Stimulated activated naive CD8-positive, alpha-beta T cell treated with anti-CD3 and anti-CD28 coated beads, Interleukin-15, Interleukin-2, amounts not matched to agents 100 ng/mL and 50 ng/mL, for 24 hours (primary cell): ENCODE results near the gene PITPNM1.
A peak's percentile ranks its signal among the peaks of the same experiment; 100 is the strongest.
"Not testable (repeated sequence)": the region's sequence is repeated elsewhere in the genome, so short reads cannot be mapped to it uniquely, and the experiment has no call there.

ENCODE experiments used
- H3K27ac Mint-ChIP-seq: one replicate; pipeline ENCODE4 v1.8.0; 2021; ENCODE audit warnings: mild to moderate bottlenecking, mixed read lengths
- H3K27me3 Mint-ChIP-seq: one replicate; pipeline ENCODE4 v1.8.0; 2021; ENCODE audit warnings: mixed read lengths
- H3K36me3 Mint-ChIP-seq: one replicate; pipeline ENCODE4 v1.8.0; 2021; ENCODE audit warnings: low read depth, mixed read lengths
- H3K4me1 Mint-ChIP-seq: one replicate; pipeline ENCODE4 v1.8.0; 2021; ENCODE audit warnings: low read depth, mixed read lengths
- H3K4me3 Mint-ChIP-seq: one replicate; pipeline ENCODE4 v1.8.0; 2021; ENCODE audit warnings: mild to moderate bottlenecking, mixed read lengths
- H3K9me3 Mint-ChIP-seq: one replicate; pipeline ENCODE4 v1.8.0; 2021; ENCODE audit warnings: mixed read lengths

PITPNM1 gene

GRCh38 chr11:67516806-67517205 is 11.6 kb upstream of the PITPNM1 start:
- no peaks in the 10 kb centered on the region for H3K9me3 Mint-ChIP-seq
- no peak overlapping the region for H3K4me3 Mint-ChIP-seq
- no peak overlapping the region for H3K27ac Mint-ChIP-seq
- H3K36me3 Mint-ChIP-seq = no peaks in the 10 kb centered on the region
- no peaks in the 10 kb centered on the region for H3K4me1 Mint-ChIP-seq
- peaks cover 10% of the 10 kb centered on the region for H3K27me3 Mint-ChIP-seq

- H3K36me3 Mint-ChIP-seq = no peaks in the 10 kb centered on the region
- no peak overlapping the region for H3K4me3 Mint-ChIP-seq
- H3K27ac Mint-ChIP-seq = no peak overlapping the region
- H3K4me1 Mint-ChIP-seq = peaks cover 2% of the 10 kb centered on the region
- no peaks in the 10 kb centered on the region for H3K9me3 Mint-ChIP-seq
- H3K27me3 Mint-ChIP-seq = peaks cover 10% of the 10 kb centered on the region
Observed at GRCh38 chr11:67514116-67514515, 9.0 kb upstream of the PITPNM1 start.

DNA sequence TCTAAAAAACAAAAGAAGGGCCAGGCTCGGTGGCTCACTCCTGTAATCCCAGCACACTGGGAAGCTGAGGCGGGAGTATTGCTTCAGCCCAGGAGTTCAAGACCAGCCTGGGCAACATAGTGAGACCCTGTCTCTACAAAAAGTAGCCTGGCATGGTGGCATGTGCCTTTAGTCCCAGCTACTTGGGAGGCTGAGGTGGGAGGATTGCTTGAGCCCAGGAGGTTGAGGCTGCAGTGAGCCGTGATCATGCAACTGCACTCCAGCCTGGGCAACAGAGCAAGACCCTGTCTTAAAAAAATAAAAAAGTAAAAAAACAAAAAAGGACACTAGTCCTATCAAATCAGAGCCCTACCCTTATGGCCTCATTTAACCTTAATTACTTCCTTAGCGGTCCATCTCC is 6.4 kb upstream of the PITPNM1 start:
- H3K4me1 Mint-ChIP-seq = peaks cover 17% of the 10 kb centered on the region
- H3K9me3 Mint-ChIP-seq, H3K4me3 Mint-ChIP-seq, H3K36me3 Mint-ChIP-seq, H3K27ac Mint-ChIP-seq: not testable (repeated sequence)
- peaks cover 10% of the 10 kb centered on the region for H3K27me3 Mint-ChIP-seq

- Mint-ChIP-seq H3K27me3 (peaks cover 10% of the 10 kb centered on the region), H3K9me3 (no peaks in the 10 kb centered on the region), H3K4me1 (peaks cover 28% of the 10 kb centered on the region), H3K36me3 (peaks cover 9% of the 10 kb centered on the region), H3K27ac (no peak overlapping the region), H3K4me3 (no peak overlapping the region)
Observed at GRCh38 chr11:67510023-67510345, 4.8 kb upstream of the PITPNM1 start.

GRCh38 chr11:67508486-67509121 is 3.4 kb upstream of the PITPNM1 start:
- Mint-ChIP-seq H3K4me1 (peaks cover 29% of the 10 kb centered on the region), H3K36me3 (peaks cover 9% of the 10 kb centered on the region), H3K9me3 (no peaks in the 10 kb centered on the region), H3K27me3 (peaks cover 4% of the 10 kb centered on the region), H3K4me3 (peak overlapping the region; percentile 89), H3K27ac (peak overlapping the region; percentile 97)

- Mint-ChIP-seq H3K4me1 (peaks cover 36% of the 10 kb centered on the region), H3K36me3 (peaks cover 10% of the 10 kb centered on the region), H3K4me3 (peak within 1 kb of the TSS; percentile 89), H3K27ac (peak within 1 kb of the TSS; percentile 97), H3K27me3 (peaks cover 4% of the 10 kb centered on the region), H3K9me3 (no peaks in the 10 kb centered on the region)
Observed at GRCh38 chr11:67507864-67508485, 2.8 kb upstream of the PITPNM1 start, which contains the start of gene CDK2AP2. TSS of gene CDK2AP2 (minus strand) at chr11:67508162. CDS start at chr11:67508082, 80 bp downstream.

DNA sequence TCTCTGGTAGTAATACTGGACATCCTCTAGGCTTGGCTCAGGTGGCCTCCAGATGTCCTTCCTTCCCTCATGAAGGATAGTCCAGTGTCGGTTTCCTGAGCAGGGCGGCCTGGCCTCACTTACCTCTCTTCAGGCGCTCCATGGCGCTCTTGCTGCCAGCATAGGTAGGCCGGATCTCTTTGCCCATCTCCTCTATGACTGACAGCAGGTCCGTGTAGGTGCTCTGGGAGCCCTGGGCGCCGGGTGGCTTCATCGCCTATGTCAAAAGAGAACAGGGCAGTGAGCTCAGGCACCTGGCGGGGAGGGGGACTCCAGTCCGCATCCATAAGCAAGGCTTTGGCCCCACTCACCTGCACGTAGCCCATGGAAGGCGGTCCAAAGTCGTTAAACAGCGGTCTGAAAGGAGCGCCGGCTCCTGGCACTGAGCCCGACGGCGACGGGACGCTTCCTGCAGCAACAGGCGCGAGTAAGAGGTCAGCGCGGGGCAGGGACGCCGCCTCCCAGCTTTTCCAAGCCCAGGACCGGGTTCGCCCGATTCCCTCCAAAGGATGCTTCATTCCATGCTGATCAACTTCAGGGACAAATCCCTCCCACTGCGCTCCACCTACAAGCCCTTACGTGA is 2.2 kb upstream of the PITPNM1 start:
- Mint-ChIP-seq H3K27ac (peak overlapping the region; percentile 97), H3K4me1 (peaks cover 39% of the 10 kb centered on the region), H3K9me3 (no peaks in the 10 kb centered on the region), H3K36me3 (peaks cover 14% of the 10 kb centered on the region), H3K27me3 (no peaks in the 10 kb centered on the region), H3K4me3 (peak overlapping the region; percentile 89)

- H3K27ac Mint-ChIP-seq = peak overlapping the region; percentile 97
- peaks cover 16% of the 10 kb centered on the region for H3K36me3 Mint-ChIP-seq
- no peaks in the 10 kb centered on the region for H3K9me3 Mint-ChIP-seq
- H3K4me3 Mint-ChIP-seq = peak overlapping the region; percentile 89
- H3K27me3 Mint-ChIP-seq = no peaks in the 10 kb centered on the region
- peaks cover 42% of the 10 kb centered on the region for H3K4me1 Mint-ChIP-seq
Observed at GRCh38 chr11:67506426-67507051, 1.4 kb upstream of the PITPNM1 start.

DNA sequence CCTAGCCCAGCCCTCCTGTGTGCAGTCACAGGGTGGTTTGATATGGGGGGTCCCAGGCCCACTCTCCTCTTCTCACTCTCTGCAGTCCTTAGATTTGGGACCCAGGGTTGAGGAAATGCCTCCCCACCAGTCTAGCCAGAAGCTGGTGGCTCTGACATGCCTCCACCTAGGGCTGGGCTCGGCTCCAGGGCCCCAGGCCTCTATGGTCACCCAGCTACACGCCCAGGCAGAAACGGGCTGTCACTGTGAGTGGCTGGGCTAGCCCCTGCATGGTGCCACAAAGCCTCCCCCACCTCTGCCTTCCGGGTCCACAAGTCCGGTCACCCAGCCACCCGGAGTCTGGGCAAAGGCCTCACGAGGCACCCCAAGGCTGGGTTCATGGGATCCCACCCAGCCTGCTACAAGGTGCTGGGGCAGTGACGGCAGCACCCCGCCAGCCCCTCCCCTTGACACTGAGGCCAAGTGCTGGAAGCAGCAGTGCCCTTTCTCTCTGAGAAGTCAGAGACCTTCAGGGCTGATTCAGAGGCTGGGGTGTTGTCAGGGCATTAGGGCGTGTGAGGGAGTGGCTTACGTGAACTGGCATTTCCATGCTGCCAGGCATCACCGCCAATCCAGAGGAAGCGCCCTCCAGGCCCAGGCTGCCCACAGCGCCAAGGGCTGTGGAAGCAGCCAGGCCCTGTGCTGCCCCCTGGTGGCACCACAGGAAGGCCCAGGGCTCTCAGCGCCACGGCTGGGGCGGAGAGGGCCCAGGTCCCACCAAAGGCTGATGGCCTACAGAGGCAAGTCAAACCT is 638 bp upstream of the PITPNM1 start:
- Mint-ChIP-seq H3K27ac (peak overlapping the region; percentile 97), H3K27me3 (no peaks in the 10 kb centered on the region), H3K4me1 (peaks cover 49% of the 10 kb centered on the region), H3K4me3 (peak overlapping the region; percentile 89), H3K36me3 (peaks cover 23% of the 10 kb centered on the region), H3K9me3 (no peaks in the 10 kb centered on the region)

GRCh38 chr11:67504005-67504949 is 886 bp downstream of the PITPNM1 start:
- Mint-ChIP-seq H3K36me3 (peaks cover 33% of the 10 kb centered on the region), H3K27me3 (no peaks in the 10 kb centered on the region), H3K4me1 (peaks cover 53% of the 10 kb centered on the region), H3K9me3 (no peaks in the 10 kb centered on the region), H3K4me3 (peak overlapping the region; percentile 89), H3K27ac (peak overlapping the region; percentile 82)

- no peaks in the 10 kb centered on the region for H3K27me3 Mint-ChIP-seq
- H3K4me1 Mint-ChIP-seq = peaks cover 44% of the 10 kb centered on the region
- H3K36me3 Mint-ChIP-seq = peaks cover 33% of the 10 kb centered on the region
- H3K4me3 Mint-ChIP-seq = peak overlapping the region; percentile 67
- H3K9me3 Mint-ChIP-seq = no peaks in the 10 kb centered on the region
- H3K27ac Mint-ChIP-seq = peak overlapping the region; percentile 29
Observed at GRCh38 chr11:67503119-67504004, 1.8 kb downstream of the PITPNM1 start.

- Mint-ChIP-seq H3K27ac (peak overlapping the region; percentile 29), H3K4me1 (peaks cover 44% of the 10 kb centered on the region)
Observed at GRCh38 chr11:67502328-67502979, 2.7 kb downstream of the PITPNM1 start.

GRCh38 chr11:67501854-67502253 is 3.3 kb downstream of the PITPNM1 start:
- no peak overlapping the region for H3K4me3 Mint-ChIP-seq
- H3K27me3 Mint-ChIP-seq = no peaks in the 10 kb centered on the region
- H3K27ac Mint-ChIP-seq = no peak overlapping the region
- peaks cover 30% of the 10 kb centered on the region for H3K36me3 Mint-ChIP-seq
- H3K4me1 Mint-ChIP-seq = peaks cover 39% of the 10 kb centered on the region
- no peaks in the 10 kb centered on the region for H3K9me3 Mint-ChIP-seq

More at GRCh38 chr11:67502328-67502979, 2.7 kb downstream of the PITPNM1 start:
- no peaks in the 10 kb centered on the region for H3K9me3 Mint-ChIP-seq
- peaks cover 33% of the 10 kb centered on the region for H3K36me3 Mint-ChIP-seq
- H3K4me3 Mint-ChIP-seq = peak overlapping the region; percentile 62
- no peaks in the 10 kb centered on the region for H3K27me3 Mint-ChIP-seq
